GM19455 (cell line): ENCODE results near the gene MAIP1.

Experiments used
- ATAC-seq: cut with Tn5 transposase; IDR thresholded peaks from one replicate; pipeline ENCODE4 v1.9.1; 2021; ENCODE audit not compliant: unreplicated experiment

The MAIP1 gene

GRCh38 chr2:199946836-199947235 lies 8.5 kb upstream of the MAIP1 start:
- ATAC-seq: no peak

GRCh38 chr2:199950396-199950795 lies 5.0 kb upstream of the MAIP1 start:
- no peak for ATAC-seq

- no peak for ATAC-seq
Measured at GRCh38 chr2:199951023-199951422, 4.4 kb upstream of the MAIP1 start.

GRCh38 chr2:199955007-199955338 lies 409 bp upstream of the MAIP1 start:
- peak; percentile 47 for ATAC-seq

- peak; percentile 6 for ATAC-seq
Measured at GRCh38 chr2:199956062-199956380, 639 bp downstream of the MAIP1 start.

GRCh38 chr2:199958014-199958413 lies 2.6 kb downstream of the MAIP1 start:
- no peak for ATAC-seq

GRCh38 chr2:199962203-199962602 lies 6.8 kb downstream of the MAIP1 start:
- ATAC-seq: no peak

GRCh38 chr2:199966405-199966804 lies 11.0 kb downstream of the MAIP1 start:
- no peak for ATAC-seq

GRCh38 chr2:199966976-199967375 lies 11.6 kb downstream of the MAIP1 start:
- ATAC-seq: no peak

GRCh38 chr2:199968126-199968525 lies 12.7 kb downstream of the MAIP1 start:
- no peak for ATAC-seq

- no peak for ATAC-seq
Measured at GRCh38 chr2:199972088-199972626, 16.8 kb downstream of the MAIP1 start.

- no peak for ATAC-seq
Measured at GRCh38 chr2:199973703-199974102, 18.3 kb downstream of the MAIP1 start.

GRCh38 chr2:199975273-199975895 lies 20.0 kb downstream of the MAIP1 start:
- ATAC-seq: no peak

GRCh38 chr2:199977984-199978415 lies 22.6 kb downstream of the MAIP1 start:
- ATAC-seq: peak; percentile 58

- no peak for ATAC-seq
Measured at GRCh38 chr2:199979398-199979797, 24.0 kb downstream of the MAIP1 start.

GRCh38 chr2:199979832-199980628 lies 24.6 kb downstream of the MAIP1 start:
- ATAC-seq: peak; percentile 54

- no peak for ATAC-seq
Measured at GRCh38 chr2:199982126-199982843, 26.9 kb downstream of the MAIP1 start.

- ATAC-seq: no peak
Measured at GRCh38 chr2:199983534-199983933, 28.2 kb downstream of the MAIP1 start.

- ATAC-seq: no peak
Measured at GRCh38 chr2:199984159-199984558, 28.8 kb downstream of the MAIP1 start.

GRCh38 chr2:199984755-199985154 lies 29.4 kb downstream of the MAIP1 start:
- no peak for ATAC-seq

GRCh38 chr2:199985625-199986207 lies 30.3 kb downstream of the MAIP1 start:
- peak; percentile 83 for ATAC-seq
